Stimulated activated CD8-positive, alpha-beta memory T cell treated with anti-CD3 and anti-CD28 coated beads, Interleukin-7, amount 100 ng/mL, for 48 hours (primary cell): ENCODE results near the gene LANCL2.
"Not testable (repeated sequence)": the region's sequence is repeated elsewhere in the genome, so short reads cannot be mapped to it uniquely, and the experiment has no call there.

Source experiments
- DNase-seq, 2 donors: peaks; one replicate each; pipeline ENCODE4 v3.0.0-alpha.2; 2020; ENCODE audit warnings: low read depth in 1 of 2; ENCODE audit errors: extremely low read depth in 1 of 2

LANCL2 gene

GRCh38 chr7:55469271-55469681 is 104.1 kb downstream of the LANCL2 start:
- DNase-seq: no peak

GRCh38 chr7:55469721-55470120 is 104.6 kb downstream of the LANCL2 start:
- no peak for DNase-seq

GRCh38 chr7:55470261-55470660 is 105.1 kb downstream of the LANCL2 start:
- DNase-seq: no peak

DNA sequence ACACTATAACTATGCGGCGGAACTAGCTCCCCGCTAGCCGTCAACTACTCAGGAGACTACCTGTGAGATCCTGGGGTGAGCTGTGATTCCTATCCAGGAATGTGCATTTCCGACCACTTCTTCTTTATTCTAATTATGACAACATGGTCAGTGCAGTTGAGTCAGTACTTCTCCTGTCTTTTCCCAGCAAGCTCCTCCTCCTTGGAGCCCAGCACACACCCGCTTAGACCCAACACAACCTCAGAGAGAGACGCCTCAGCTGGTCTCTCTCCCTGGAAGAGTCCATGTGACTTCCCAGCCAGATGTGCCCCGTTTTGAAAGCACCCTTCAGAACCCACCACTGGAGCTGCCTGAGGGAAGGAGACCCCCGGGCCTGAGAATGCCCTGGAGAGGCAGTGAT is 106.5 kb downstream of the LANCL2 start:
- not testable (repeated sequence) for DNase-seq

DNA sequence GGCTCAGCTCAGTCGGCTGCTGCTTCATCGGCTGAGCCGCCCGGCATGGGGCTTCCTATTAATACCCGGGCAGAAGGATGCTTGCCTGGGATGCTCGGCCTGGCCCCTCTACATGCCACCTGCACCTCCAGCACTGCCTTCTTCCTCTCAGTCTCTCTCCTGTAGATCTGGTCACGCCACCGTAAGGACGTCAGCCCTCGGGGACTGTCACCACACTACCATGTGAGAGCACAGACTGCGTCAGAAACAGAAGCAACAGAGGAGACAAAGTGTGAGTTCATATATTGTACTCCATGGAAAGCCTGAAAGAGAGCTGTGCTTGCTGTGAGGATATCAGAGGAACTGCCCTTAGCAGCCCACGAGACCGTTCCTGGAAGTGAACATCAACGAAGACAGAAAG is 107.3 kb downstream of the LANCL2 start:
- DNase-seq: not testable (repeated sequence)

DNA sequence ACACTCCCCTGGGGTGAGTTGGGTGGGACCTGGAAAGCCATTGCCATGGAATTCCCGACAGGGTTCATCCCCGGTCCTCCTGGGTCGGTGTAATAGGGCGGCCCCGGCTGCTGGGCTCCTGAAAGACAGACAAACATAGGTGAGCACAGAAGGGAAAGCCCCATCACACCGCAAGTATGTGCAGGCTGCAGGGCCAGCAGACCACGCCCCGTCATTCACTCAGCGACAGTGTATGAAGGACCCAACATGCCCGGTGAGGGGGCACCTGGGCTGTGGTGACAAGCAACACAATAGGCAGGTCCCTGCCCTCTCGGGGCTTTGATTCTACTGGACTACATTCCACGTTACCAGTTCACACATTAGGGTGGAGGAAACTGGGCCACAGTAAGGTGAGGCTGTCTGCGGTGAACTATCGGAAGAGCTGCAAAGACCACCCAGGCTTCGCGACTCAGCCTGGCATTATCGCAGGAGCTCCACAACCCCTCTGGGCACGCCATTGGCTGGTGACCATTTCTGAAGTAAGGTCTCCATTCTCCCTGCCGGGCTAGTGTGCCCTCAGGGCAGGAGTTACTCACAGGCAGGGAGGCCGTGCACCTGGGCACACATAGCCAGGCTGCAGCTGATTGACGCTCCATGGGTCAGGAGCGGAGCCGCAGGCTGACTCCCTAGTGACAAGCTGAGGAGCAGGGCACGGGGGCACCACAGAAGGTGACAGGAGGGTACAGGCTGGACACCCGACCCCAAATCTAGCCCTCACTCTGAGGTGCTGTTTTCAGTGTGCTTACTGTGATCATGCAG is 108.0 kb downstream of the LANCL2 start:
- no peak for DNase-seq

DNA sequence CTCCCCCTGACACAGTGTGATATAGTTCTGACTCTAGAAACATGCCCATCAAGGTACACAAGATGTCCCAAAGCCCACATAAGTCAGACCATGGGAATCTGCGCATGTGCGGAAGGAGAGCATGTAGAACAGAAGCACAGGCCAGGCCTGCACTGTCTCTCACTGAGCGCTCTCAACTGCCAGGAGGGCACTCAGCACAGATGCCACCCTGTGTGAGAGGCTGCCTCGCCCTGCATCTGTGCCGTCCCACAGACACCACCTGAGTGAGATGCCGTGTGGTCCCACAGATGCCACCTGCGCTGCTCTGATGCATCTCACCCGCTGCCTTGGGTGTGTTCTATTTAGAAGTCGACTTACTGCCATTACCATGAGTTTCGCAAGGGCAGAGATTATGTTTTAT is 108.8 kb downstream of the LANCL2 start:
- no peak for DNase-seq

DNA sequence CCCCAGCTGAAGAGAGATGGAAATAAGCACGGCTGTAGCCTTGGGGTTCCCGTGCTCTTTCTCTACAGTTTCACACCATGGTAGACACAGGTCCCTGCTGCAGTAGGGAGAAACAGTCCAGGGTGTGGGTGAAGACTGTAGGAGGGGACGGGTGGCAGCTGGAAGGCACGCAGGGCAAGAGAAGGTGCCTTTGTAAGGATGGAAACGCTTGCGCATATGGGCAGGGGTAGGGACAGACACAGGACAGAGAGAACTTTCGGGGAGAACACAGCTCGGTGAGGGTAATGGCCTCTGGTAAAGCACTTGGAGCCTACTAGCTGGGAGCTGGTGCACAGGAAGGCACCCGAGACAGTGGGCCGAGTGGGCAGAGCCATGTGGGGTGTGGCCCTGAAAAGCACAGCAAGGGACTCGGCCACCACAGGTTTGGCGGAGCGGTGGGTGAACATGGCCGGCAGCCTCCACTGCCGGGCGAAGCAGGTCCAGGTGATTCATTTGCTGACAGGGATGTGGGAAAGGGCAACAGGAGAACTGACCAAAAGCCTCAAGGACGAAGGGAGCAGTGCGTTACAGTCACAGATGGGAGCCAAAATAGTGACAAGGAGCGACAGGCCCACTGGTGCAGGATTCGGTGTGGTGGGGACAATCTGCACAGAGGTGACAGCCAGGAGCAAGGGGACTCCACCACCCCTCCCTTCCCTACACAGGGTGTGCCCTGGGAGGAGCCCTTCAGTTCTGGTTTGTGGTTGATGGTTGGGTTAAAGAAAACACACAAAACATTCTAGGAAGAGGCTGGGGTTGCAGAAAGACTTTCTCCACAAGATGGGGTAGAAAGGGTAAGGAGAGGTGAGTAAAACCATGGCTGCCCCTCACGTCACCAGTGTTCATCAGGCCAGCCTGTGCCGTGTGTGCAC is 110.1 kb downstream of the LANCL2 start:
- no peak for DNase-seq

GRCh38 chr7:55475855-55476803 is 111.0 kb downstream of the LANCL2 start:
- no peak for DNase-seq

- DNase-seq: no peak
Observed at GRCh38 chr7:55476852-55477780, 112.0 kb downstream of the LANCL2 start.

DNA sequence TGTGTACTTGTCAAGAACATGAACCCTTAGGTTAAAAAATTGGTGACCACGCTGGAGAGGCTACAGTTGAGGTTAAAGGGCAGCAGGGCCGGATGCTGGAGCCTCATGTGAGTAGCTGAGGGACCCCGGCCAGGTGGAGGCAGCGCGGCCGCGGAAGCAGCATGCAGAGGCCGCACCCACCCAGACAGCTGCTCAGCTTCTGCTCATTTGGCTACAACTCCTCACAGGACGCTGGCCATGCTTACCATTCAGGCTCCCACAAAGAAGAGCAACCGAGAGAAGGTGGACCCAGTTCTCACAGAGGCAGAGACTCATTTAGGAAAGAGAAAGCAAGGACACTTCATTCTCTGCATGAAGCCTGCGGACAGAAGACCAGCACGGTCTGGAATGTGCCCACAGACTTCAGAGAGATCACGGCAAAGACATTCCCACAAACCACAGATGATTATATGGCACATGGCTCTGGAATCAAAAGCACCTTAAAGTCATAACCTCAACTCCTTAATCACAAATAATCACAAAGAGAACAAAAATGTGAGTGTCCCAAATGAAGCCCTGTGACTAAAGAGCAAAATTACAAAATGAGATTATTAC is 112.7 kb downstream of the LANCL2 start:
- no peak for DNase-seq

DNA sequence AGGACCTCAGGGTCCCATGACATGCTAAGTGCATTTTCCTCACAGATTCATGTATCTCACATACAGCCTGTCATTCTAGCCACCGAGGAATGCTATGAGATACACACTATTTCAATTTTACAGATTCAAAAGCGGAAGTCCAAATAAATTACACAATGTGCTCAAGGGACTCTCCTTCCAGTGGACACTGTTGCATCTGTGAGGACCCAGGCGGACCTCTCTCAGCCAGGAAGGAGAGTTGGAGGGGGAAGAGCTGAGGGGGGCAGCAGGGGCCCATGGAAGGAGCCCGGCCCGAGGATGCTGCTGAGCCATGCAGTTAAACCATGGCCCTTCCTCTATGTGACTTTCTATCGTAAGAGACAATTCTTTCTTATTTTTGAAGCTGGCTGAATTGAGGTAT is 113.6 kb downstream of the LANCL2 start:
- no peak for DNase-seq

DNA sequence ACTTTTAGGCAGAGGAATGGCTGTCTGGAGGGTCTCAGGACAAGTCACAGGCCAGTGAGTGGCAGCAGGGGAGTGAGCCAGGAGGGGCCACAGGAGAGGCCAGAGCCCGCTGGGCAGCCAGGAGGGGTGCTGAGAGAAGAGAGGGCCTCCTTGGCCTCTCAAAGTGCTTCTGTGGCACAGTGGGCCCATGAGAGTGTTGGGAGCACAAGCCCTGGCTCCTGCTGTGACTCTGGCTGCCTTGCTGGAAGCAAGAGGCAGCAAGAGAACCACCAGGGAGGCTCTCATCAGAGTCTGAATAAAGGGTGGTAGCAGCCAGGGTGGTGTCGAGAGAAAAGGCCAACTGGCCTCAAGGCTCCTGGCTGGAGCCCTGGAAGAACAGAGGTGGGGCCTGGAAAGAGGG is 116.0 kb downstream of the LANCL2 start:
- no peak for DNase-seq

GRCh38 chr7:55483046-55483445 is 117.9 kb downstream of the LANCL2 start:
- no peak for DNase-seq
